IPS DF 19.7 (cell line): ENCODE measurements around the gene KCMF1.

ENCODE experiments used
- DNase-seq: peaks from one replicate; pipeline ENCODE4 v3.0.0-alpha.2; 2013; ENCODE audit warnings: low read depth, low spot score

KCMF1 gene

GRCh38 chr2:85022232-85022631, 51.3 kb downstream of the KCMF1 start:
- DNase-seq, result no peak

GRCh38 chr2:85024372-85025047, 53.5 kb downstream of the KCMF1 start:
- DNase-seq, result no peak

- no peak for DNase-seq
Observed at GRCh38 chr2:85032621-85033020, 61.7 kb downstream of the KCMF1 start.

GRCh38 chr2:85033388-85033787, 62.4 kb downstream of the KCMF1 start:
- DNase-seq, result no peak

GRCh38 chr2:85034158-85034557, 63.2 kb downstream of the KCMF1 start:
- no peak for DNase-seq

GRCh38 chr2:85037622-85038021, 66.7 kb downstream of the KCMF1 start:
- no peak for DNase-seq

GRCh38 chr2:85042330-85042729, 71.4 kb downstream of the KCMF1 start:
- no peak for DNase-seq

GRCh38 chr2:85048534-85048933, 77.6 kb downstream of the KCMF1 start:
- DNase-seq, result no peak

- no peak for DNase-seq
Observed at GRCh38 chr2:85049236-85049635, 78.3 kb downstream of the KCMF1 start.

GRCh38 chr2:85053802-85054201, 82.8 kb downstream of the KCMF1 start:
- no peak for DNase-seq

- no peak for DNase-seq
Observed at GRCh38 chr2:85057226-85057962, 86.4 kb downstream of the KCMF1 start.

- no peak for DNase-seq
Observed at GRCh38 chr2:85061896-85062295, 90.9 kb downstream of the KCMF1 start.

GRCh38 chr2:85062565-85062964, 91.6 kb downstream of the KCMF1 start:
- DNase-seq, result no peak

- DNase-seq, result no peak
Observed at GRCh38 chr2:85063981-85064599, 93.1 kb downstream of the KCMF1 start.

- DNase-seq, result no peak
Observed at GRCh38 chr2:85064927-85065577, 94.1 kb downstream of the KCMF1 start.

- DNase-seq, result no peak
Observed at GRCh38 chr2:85066006-85066740, 95.2 kb downstream of the KCMF1 start.

GRCh38 chr2:85066874-85067351, 96.0 kb downstream of the KCMF1 start:
- peak; percentile 70 for DNase-seq

GRCh38 chr2:85071096-85071495, 100.1 kb downstream of the KCMF1 start:
- no peak for DNase-seq

GRCh38 chr2:85073033-85073432, 102.1 kb downstream of the KCMF1 start:
- DNase-seq, result no peak

GRCh38 chr2:85076618-85077274, 105.8 kb downstream of the KCMF1 start:
- no peak for DNase-seq

- no peak for DNase-seq
Observed at GRCh38 chr2:85077859-85078419, 107.0 kb downstream of the KCMF1 start.
